DOHH2 (cell line): ENCODE results near the gene ZNF804B.

Experiments
- H3F3A ChIP-seq: fragments of 200-600 bp; sonication (generic), shearing (Covaris generic); 2 replicates; pipeline ENCODE4 v1.6.0; 2016; ENCODE audit warnings: antibody characterized with exemption, mild to moderate bottlenecking; ENCODE audit not compliant: control insufficient read depth, insufficient read depth
- H3K27ac ChIP-seq: fragments of 200-600 bp; sonication (generic); 2 replicates; pipeline ENCODE4 v1.5.1; 2014; ENCODE audit warnings: low read depth, mild to moderate bottlenecking, low read length, moderate library complexity
- H3K27me3 ChIP-seq: fragments of 200-600 bp; sonication (generic); 2 replicates; pipeline ENCODE4 v1.6.1; 2014; ENCODE audit warnings: mild to moderate bottlenecking, low read length, mixed read lengths; ENCODE audit not compliant: control insufficient read depth
- H3K36me3 ChIP-seq: fragments of 200-600 bp; sonication (generic); 2 replicates; pipeline ENCODE4 v1.6.1; 2014; ENCODE audit warnings: mild to moderate bottlenecking, low read length, moderate library complexity, mixed read lengths; ENCODE audit not compliant: control insufficient read depth
- H3K4me1 ChIP-seq: fragments of 200-600 bp; sonication (generic); 2 replicates; pipeline ENCODE4 v1.6.1; 2014; ENCODE audit warnings: mild to moderate bottlenecking, low read length, mixed read lengths; ENCODE audit not compliant: control insufficient read depth
- H3K4me2 ChIP-seq: fragments of 200-600 bp; sonication (generic); 2 replicates; pipeline ENCODE4 v1.6.0; 2014; ENCODE audit warnings: mild to moderate bottlenecking, low read length, moderate library complexity
- H3K4me3 ChIP-seq: fragments of 200-600 bp; sonication (generic); 2 replicates; pipeline ENCODE4 v1.5.1; 2014; ENCODE audit warnings: mild to moderate bottlenecking, low read length, mixed read lengths
- H3K79me2 ChIP-seq: fragments of 200-600 bp; sonication (generic); 2 replicates; pipeline ENCODE4 v1.6.1; 2014; ENCODE audit warnings: mild to moderate bottlenecking, low read length, mixed read lengths; ENCODE audit not compliant: control insufficient read depth
- H3K9me2 ChIP-seq: fragments of 200-600 bp; sonication (generic); replicated peaks from 2 replicates; pipeline ENCODE4 v1.6.1; 2014; ENCODE audit warnings: mild to moderate bottlenecking, low read length, mixed read lengths; ENCODE audit not compliant: control insufficient read depth
- H3K9me3 ChIP-seq: fragments of 200-600 bp; sonication (generic); 2 replicates; pipeline ENCODE4 v1.6.1; 2014; ENCODE audit warnings: antibody characterized with exemption, low read length, mixed read lengths; ENCODE audit not compliant: control insufficient read depth, insufficient read depth
- H4K20me1 ChIP-seq: fragments of 200-600 bp; sonication (generic); 2 replicates; pipeline ENCODE4 v1.6.0; 2014; ENCODE audit warnings: low read depth, mild to moderate bottlenecking, antibody characterized with exemption, low read length, moderate library complexity; ENCODE audit not compliant: control insufficient read depth, insufficient read depth
- EZH2phosphoT487 ChIP-seq: fragments of 200-600 bp; sonication (generic); IDR thresholded peaks from 2 replicates; pipeline ENCODE4 v1.6.1; 2017; ENCODE audit warnings: borderline replicate concordance, mild to moderate bottlenecking, antibody characterized with exemption, low read length, moderate library complexity, mixed read lengths
- TF ChIP-seq, protein P1 (sequence below): fragments of 200-600 bp; sonication (generic); IDR thresholded peaks from one replicate; pipeline ENCODE4 v1.5.1; 2014; ENCODE audit warnings: antibody characterized with exemption, mild to moderate bottlenecking, low read depth, low read length; ENCODE audit not compliant: poor library complexity, severe bottlenecking

The ZNF804B gene

GRCh38 chr7:88759230-88760135, at the start of gene ZNF804B:
ZNF804B (plus strand) TSS chr7:88759700; CDS start chr7:88759977, 277 bp downstream.
- Histone ChIP-seq H3K4me3 (no peak within 1 kb of the TSS), H3K4me1 (no peaks in the 10 kb centered on the region), H3K27me3 (no peaks in the 10 kb centered on the region), H3F3A (no peaks in the 10 kb centered on the region), H3K4me2 (no peak within 1 kb of the TSS), H4K20me1 (no peaks in the 10 kb centered on the region), H3K36me3 (no peaks in the 10 kb centered on the region), H3K9me3 (0 out of 2 replicates have a peak, but pooled peaks cover 3% of the 10 kb centered on the region), H3K9me2 (no peaks in the 10 kb centered on the region; the same call in 1 of the 2 replicates), H3K27ac (no peak within 1 kb of the TSS), H3K79me2 (no peaks in the 10 kb centered on the region)
- TF ChIP-seq EZH2phosphoT487 = no peak
- TF ChIP-seq, protein P1, sequence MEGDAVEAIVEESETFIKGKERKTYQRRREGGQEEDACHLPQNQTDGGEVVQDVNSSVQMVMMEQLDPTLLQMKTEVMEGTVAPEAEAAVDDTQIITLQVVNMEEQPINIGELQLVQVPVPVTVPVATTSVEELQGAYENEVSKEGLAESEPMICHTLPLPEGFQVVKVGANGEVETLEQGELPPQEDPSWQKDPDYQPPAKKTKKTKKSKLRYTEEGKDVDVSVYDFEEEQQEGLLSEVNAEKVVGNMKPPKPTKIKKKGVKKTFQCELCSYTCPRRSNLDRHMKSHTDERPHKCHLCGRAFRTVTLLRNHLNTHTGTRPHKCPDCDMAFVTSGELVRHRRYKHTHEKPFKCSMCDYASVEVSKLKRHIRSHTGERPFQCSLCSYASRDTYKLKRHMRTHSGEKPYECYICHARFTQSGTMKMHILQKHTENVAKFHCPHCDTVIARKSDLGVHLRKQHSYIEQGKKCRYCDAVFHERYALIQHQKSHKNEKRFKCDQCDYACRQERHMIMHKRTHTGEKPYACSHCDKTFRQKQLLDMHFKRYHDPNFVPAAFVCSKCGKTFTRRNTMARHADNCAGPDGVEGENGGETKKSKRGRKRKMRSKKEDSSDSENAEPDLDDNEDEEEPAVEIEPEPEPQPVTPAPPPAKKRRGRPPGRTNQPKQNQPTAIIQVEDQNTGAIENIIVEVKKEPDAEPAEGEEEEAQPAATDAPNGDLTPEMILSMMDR = no peak

DNA sequence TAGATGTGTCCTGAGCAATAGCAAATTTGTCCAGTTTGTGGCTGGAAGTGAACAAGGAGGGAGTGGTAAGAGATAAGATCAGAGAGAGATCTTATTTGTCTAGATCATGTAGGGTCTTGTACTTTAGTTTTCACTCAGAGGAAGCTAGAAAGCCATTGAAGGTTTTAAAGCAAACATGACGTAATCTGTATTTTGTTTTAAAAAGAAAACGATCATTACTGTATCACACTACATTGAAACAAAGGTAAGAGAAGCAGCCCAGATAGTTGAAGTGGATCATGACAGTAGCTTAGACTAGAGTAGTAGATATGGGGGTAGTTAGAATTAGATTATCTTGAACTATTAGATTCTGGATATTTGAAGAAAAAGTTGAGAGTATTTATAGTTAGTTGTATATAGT, 23.6 kb upstream of the ZNF804B start:
- Histone ChIP-seq H3F3A (no peaks in the 10 kb centered on the region), H3K9me3 (0 out of 2 replicates have a peak, but pooled peaks cover 2% of the 10 kb centered on the region), H3K79me2 (no peaks in the 10 kb centered on the region), H3K9me2 (no peaks in the 10 kb centered on the region), H3K4me1 (no peaks in the 10 kb centered on the region), H3K27me3 (no peaks in the 10 kb centered on the region), H3K4me3 (no peak overlapping the region), H3K36me3 (no peaks in the 10 kb centered on the region), H4K20me1 (no peaks in the 10 kb centered on the region), H3K4me2 (no peak overlapping the region), H3K27ac (no peak overlapping the region)
- no peak for TF ChIP-seq EZH2phosphoT487
- TF ChIP-seq, protein P1 = no peak

DNA sequence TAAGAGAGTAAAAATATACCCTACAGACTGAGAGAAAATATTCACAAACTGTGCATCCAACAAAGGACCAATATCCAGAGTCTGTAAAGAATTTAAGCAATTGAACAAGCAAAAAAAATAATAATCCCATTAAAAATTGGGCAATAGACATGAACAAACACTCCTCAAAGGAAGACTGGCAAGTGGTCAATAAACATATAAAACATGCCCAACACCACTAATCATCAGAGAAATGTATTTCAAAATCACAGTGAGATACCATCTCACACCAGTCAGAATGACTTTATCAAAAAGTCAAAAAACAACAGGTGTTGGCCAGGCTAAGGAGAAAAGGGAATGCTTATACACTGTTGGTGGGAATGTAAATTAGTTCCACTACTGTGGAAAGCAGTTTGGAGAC, 21.9 kb upstream of the ZNF804B start:
- Histone ChIP-seq H3F3A (no peaks in the 10 kb centered on the region), H3K9me2 (no peaks in the 10 kb centered on the region)

More for the DNA sequence above, 21.9 kb upstream of the ZNF804B start:
- TF ChIP-seq, protein P1 = no peak
- TF ChIP-seq EZH2phosphoT487 = no peak
- no peaks in the 10 kb centered on the region for H3K36me3 ChIP-seq
- no peak overlapping the region for H3K27ac ChIP-seq
- H3K4me2 ChIP-seq = no peak overlapping the region
- 0 out of 2 replicates have a peak, but pooled peaks cover 2% of the 10 kb centered on the region for H3K9me3 ChIP-seq
- H3K4me1 ChIP-seq = no peaks in the 10 kb centered on the region
- no peak overlapping the region for H3K4me3 ChIP-seq
- no peaks in the 10 kb centered on the region for H4K20me1 ChIP-seq
- H3K79me2 ChIP-seq = no peaks in the 10 kb centered on the region
- no peaks in the 10 kb centered on the region for H3K27me3 ChIP-seq
